HEK293T (cell line): ENCODE measurements around the gene ACBD4.

Experiments used
- CTCF ChIA-PET: fragments of 350-600 bp; formaldehyde crosslinking; extraction: SDS; loops from one replicate; lab custom pipeline; 2021; ENCODE audit warnings: antibody characterized with exemption, inconsistent platforms; lab: Yijun Ruan, JAX
- POLR2A ChIA-PET: fragments of 350-600 bp; formaldehyde crosslinking; extraction: SDS; loops from one replicate; lab custom pipeline; 2020; ENCODE audit warnings: antibody characterized with exemption, inconsistent platforms; lab: Yijun Ruan, JAX
- DNase-seq: peaks from one replicate; pipeline ENCODE4 v3.0.0; 2012; ENCODE audit warnings: mixed read lengths; ENCODE audit errors: extremely low spot score
- ARNT ChIP-seq: fragments of 450-650 bp; IDR thresholded peaks from 2 replicates; pipeline ENCODE4 v1.6.1; 2017; ENCODE audit warnings: mild to moderate bottlenecking
- BHLHE40 ChIP-seq: fragments of 450-650 bp; IDR thresholded peaks from 2 replicates; pipeline ENCODE4 v1.6.1; 2016; ENCODE audit warnings: mild to moderate bottlenecking, moderate library complexity, borderline replicate concordance
- CTBP1 ChIP-seq: fragments of 450-650 bp; IDR thresholded peaks from 2 replicates; pipeline ENCODE4 v1.6.1; 2016; ENCODE audit warnings: borderline replicate concordance
- ELF4 ChIP-seq: fragments of 450-650 bp; IDR thresholded peaks from 2 replicates; pipeline ENCODE4 v1.6.1; 2017; ENCODE audit warnings: antibody characterized with exemption
- FOXA1 ChIP-seq: fragments of 450-650 bp; IDR thresholded peaks from 2 replicates; pipeline ENCODE4 v1.6.1; 2016; ENCODE audit warnings: mild to moderate bottlenecking
- FOXK2 ChIP-seq: fragments of 450-650 bp; IDR thresholded peaks from 2 replicates; pipeline ENCODE4 v1.6.1; 2016; ENCODE audit warnings: mild to moderate bottlenecking
- FOXM1 ChIP-seq: fragments of 450-650 bp; IDR thresholded peaks from 2 replicates; pipeline ENCODE4 v1.6.1; 2017; ENCODE audit warnings: mild to moderate bottlenecking, borderline replicate concordance
- HDGF ChIP-seq: fragments of 450-650 bp; IDR thresholded peaks from 2 replicates; pipeline ENCODE4 v1.6.1; 2017; ENCODE audit warnings: antibody characterized with exemption, borderline replicate concordance
- L3MBTL2 ChIP-seq: fragments of 450-650 bp; conservative IDR thresholded peaks from 2 replicates; pipeline ENCODE4 v1.6.1; 2016; ENCODE audit warnings: mild to moderate bottlenecking
- LEF1 ChIP-seq: fragments of 450-650 bp; IDR thresholded peaks from 2 replicates; pipeline ENCODE4 v1.6.1; 2017; ENCODE audit warnings: mild to moderate bottlenecking, borderline replicate concordance
- NFRKB ChIP-seq: fragments of 450-650 bp; IDR thresholded peaks from 2 replicates; pipeline ENCODE4 v1.6.1; 2016; ENCODE audit warnings: mild to moderate bottlenecking, moderate library complexity
- SP1 ChIP-seq: fragments of 450-650 bp; IDR thresholded peaks from 2 replicates; pipeline ENCODE4 v1.6.1; 2017
- SUZ12 ChIP-seq: fragments of 450-650 bp; IDR thresholded peaks from 2 replicates; pipeline ENCODE4 v1.6.1; 2016; ENCODE audit warnings: mild to moderate bottlenecking
- TARDBP ChIP-seq: fragments of 450-650 bp; IDR thresholded peaks from 2 replicates; pipeline ENCODE4 v1.6.1; 2016
- ZNF384 ChIP-seq: fragments of 450-650 bp; IDR thresholded peaks from 2 replicates; pipeline ENCODE4 v1.6.1; 2016
- TF ChIP-seq, protein P1 (sequence below): fragments of 450-650 bp; IDR thresholded peaks from 2 replicates; pipeline ENCODE4 v1.6.1; 2016

The ACBD4 gene

DNA sequence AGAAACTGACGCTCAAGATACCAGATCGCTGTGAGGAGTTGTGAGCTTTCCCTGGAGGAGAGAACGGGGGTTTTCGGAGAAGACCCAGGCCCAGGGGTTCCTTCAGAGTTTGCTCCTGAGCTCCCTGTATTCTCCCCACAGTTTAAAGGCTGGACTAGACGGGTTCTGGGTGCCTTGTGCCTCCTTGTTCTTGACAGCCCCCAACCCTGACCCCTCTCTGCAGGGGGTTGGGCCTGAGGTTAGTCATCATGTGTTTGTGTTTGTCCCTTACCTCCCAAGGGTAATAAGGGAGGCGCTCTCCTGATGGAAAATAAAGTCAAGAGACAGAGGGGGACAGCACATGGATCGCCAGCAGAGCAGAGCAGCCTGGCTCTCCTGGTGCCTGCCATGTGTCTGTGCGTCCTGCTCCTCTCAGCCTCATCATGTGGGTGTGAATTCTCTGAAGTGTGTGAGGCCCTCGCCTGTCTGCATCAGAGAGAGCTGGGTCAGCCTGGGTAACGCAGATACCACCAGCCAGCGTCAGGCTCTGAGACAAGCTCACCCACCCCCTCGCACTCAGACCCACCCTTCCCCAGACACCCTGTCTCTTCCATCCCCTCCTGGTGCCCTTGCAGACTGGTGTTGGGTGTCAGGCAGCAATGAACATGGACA lies 34.9 kb downstream of the ACBD4 start:
- TF ChIP-seq HDGF = no peak
- ChIA-PET CTCF (interaction anchor here (0.6 to 1.7 kb wide), 5 partner anchors 9 to 35 kb away, joined by 3 to 9 read pairs (median 3); partner anchors contain the start of gene ACBD4), POLR2A (interaction anchor here (1.3 to 5.8 kb wide), 3 partner anchors 9 to 21 kb away, joined by 3 to 85 read pairs (median 65); partner anchors contain the start of genes HEXIM1 and HEXIM2)
- no peak for DNase-seq

DNA sequence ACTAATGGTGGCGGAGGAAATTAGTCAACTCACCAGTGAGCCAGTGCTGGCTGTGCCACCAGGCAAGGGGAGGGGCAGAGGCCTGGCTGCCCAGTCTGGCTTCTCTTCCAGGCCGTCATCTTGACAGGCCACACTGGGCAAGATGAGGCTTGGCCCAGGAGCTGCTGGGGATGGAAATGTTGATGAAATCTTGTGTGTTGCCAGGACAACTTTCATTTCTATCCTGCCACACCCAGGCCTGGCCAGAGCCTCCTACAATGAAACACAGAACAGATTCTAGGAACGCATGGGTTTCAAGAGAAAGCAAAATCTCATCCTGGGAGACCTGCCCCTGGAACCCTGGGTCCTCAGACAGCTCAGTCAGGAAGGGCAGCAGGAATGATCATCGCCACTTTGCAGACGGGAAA lies 35.4 kb downstream of the ACBD4 start:
- TF ChIP-seq LEF1 (no peak), SUZ12 (no peak), NFRKB (no peak), ZNF384 (no peak), HDGF (no peak), ELF4 (no peak), TARDBP (no peak), SP1 (no peak), FOXK2 (no peak), BHLHE40 (no peak), CTBP1 (no peak), ARNT (no peak), FOXA1 (no peak), FOXM1 (no peak), L3MBTL2 (no peak)
- TF ChIP-seq, protein P1, sequence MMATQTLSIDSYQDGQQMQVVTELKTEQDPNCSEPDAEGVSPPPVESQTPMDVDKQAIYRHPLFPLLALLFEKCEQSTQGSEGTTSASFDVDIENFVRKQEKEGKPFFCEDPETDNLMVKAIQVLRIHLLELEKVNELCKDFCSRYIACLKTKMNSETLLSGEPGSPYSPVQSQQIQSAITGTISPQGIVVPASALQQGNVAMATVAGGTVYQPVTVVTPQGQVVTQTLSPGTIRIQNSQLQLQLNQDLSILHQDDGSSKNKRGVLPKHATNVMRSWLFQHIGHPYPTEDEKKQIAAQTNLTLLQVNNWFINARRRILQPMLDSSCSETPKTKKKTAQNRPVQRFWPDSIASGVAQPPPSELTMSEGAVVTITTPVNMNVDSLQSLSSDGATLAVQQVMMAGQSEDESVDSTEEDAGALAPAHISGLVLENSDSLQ = no peak
- no peak for DNase-seq
- ChIA-PET CTCF (interaction anchor here (0.6 to 1.7 kb wide), 6 partner anchors 10 to 35 kb away, joined by 3 to 9 read pairs (median 3); partner anchors contain the start of gene ACBD4), POLR2A (interaction anchor here (1.3 to 5.8 kb wide), 3 partner anchors 9 to 22 kb away, joined by 3 to 85 read pairs (median 65); partner anchors contain the start of genes HEXIM1 and HEXIM2)

DNA sequence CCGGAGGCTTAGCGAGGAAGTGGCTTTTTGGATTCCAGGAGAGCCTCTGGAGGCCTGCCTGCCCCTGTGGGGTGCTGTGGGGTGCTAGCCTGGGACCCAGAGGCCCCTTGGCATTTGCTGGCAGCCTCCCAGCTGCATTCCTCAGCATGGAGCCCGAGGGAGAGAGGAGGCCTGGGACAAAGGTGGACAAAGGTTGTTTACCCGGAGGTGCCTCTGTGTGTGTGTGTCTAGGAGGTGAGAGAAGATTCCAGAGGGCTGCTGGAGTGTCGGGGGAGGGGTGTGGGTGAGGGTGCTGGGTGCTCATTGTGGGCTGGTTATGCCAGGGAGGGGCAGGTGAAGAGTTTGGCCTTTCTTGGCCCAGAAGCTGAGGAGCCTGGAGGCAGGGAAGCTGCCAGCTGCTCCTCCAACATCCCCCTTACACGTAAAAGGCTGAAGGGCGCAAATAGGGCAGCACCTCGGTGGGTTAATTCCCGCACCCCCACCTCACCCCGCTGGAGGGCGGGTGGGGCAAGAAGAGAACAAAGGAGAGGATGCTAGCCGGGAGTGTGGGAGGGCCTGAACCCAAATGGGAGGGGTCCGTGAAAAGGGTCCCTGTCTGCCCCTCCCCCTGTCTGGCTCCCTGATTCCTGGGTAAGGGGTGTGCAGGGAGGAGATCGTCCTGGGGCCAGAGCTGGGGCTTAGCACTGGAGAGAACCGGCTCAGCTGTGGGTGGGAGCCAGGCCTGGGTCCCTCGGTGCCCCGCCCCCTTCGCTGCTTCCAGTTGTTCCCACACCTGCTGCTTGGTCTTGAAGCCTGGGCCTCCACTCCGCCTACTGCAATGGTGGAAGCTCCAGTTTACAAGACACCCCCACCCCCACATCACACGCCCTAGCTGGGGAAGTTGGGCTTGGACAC lies 36.1 kb downstream of the ACBD4 start:
- ChIA-PET CTCF (interaction anchor here (0.8 to 1.7 kb wide), 4 partner anchors 13 to 256 kb away, joined by 3 to 9 read pairs (median 4); partner anchors contain the start of gene ACBD4), POLR2A (interaction anchor here (1.0 to 5.8 kb wide), 4 partner anchors 10 to 22 kb away, joined by 3 to 85 read pairs (median 35); partner anchors contain the start of genes HEXIM1 and HEXIM2)
- DNase-seq = no peak
- TF ChIP-seq, protein P1 = no peak
- TF ChIP-seq FOXM1 (no peak), SP1 (no peak), ZNF384 (no peak), TARDBP (no peak), FOXA1 (no peak), HDGF (no peak)

DNA sequence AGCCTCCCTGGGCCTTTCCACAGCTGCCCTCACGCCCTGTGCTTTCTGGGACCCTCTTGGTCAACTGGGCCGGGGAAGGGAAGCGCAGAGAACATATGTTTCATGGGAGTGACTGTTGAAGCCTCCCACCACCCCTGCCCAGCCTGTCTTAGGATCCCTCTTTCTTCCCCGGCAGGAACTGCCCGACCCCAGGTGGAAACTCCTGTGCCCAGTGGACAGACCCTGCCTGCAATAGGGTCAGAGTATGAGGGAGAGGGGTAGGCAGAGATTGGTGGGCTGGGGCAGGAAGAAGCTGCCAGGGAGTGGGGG lies 36.7 kb downstream of the ACBD4 start:
- ChIA-PET CTCF (interaction anchor here (0.6 to 1.8 kb wide), 5 partner anchors 12 to 256 kb away, joined by 3 to 14 read pairs (median 3); partner anchors contain the start of gene ACBD4), POLR2A (interaction anchor here (1.0 to 5.8 kb wide), 3 partner anchors 11 to 23 kb away, joined by 5 to 85 read pairs (median 65); partner anchors contain the start of genes HEXIM1 and HEXIM2)
- no peak for DNase-seq
- no peak for TF ChIP-seq SP1
- TF ChIP-seq NFRKB = no peak
- TF ChIP-seq SUZ12 = no peak
- no peak for TF ChIP-seq FOXM1
- no peak for TF ChIP-seq BHLHE40
- no peak for TF ChIP-seq HDGF
- no peak for TF ChIP-seq ARNT
- TF ChIP-seq TARDBP = no peak
- no peak for TF ChIP-seq LEF1
- no peak for TF ChIP-seq L3MBTL2
- no peak for TF ChIP-seq ELF4
- TF ChIP-seq, protein P1 = no peak
- TF ChIP-seq FOXK2 = no peak
- TF ChIP-seq CTBP1 = no peak
- TF ChIP-seq FOXA1 = no peak
- TF ChIP-seq ZNF384 = no peak

DNA sequence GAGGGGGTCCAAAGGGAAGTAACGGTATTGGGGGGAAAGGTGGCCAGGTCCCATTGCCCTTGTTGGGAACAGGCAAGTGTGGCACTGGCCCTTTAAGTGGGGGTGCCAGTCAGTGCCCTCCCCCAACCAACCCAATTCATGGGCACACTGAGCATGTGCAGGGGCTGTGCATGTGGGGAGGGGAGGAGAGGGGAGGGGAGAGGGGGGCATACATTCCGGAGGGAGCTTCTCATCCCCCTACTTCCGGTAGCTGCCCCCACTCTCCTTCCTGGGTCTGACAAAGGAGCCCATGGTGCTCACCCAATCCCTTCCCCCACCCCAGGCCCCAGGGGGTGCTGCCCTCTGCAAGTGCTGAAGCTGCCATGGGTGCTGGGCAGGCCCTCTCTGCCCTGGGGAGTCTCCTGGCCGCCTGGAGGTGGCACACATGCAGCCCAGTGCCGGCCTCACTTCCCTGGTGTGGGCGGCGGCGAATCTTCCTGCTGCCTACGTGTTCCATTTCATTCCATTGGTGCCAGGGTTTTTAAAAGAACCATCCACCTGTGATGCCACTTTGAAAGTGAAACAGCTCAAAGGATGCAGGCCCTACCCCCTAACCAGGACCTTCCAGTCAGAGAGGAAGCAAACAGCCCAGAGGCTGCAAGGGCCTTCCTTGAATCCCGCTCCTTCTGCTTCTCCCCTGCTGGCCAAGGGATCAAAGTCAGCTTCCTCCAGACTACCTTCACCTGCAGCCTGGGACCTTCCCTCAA lies 37.2 kb downstream of the ACBD4 start:
- CTCF ChIA-PET = interaction anchor here (0.6 to 1.8 kb wide), 9 partner anchors 12 to 255 kb away, joined by 3 to 14 read pairs (median 4); partner anchors contain the start of gene ACBD4
- TF ChIP-seq LEF1 (no peak), ELF4 (no peak)
- DNase-seq = no peak
- POLR2A ChIA-PET = interaction anchor here (0.7 to 5.8 kb wide), 4 partner anchors 11 to 23 kb away, joined by 3 to 85 read pairs (median 35); partner anchors contain the start of genes HEXIM1 and HEXIM2
